HEK293T (cell line): ENCODE results near the gene PHF20.
"Not testable (repeated sequence)": the region's sequence is repeated elsewhere in the genome, so short reads cannot be mapped to it uniquely, and the experiment has no call there.

Experiments used
- CTCF ChIA-PET: fragments of 350-600 bp; formaldehyde crosslinking; extraction: SDS; loops from one replicate; lab custom pipeline; 2021; ENCODE audit warnings: antibody characterized with exemption, inconsistent platforms; lab: Yijun Ruan, JAX
- POLR2A ChIA-PET: fragments of 350-600 bp; formaldehyde crosslinking; extraction: SDS; loops from one replicate; lab custom pipeline; 2020; ENCODE audit warnings: antibody characterized with exemption, inconsistent platforms; lab: Yijun Ruan, JAX
- DNase-seq: peaks from one replicate; pipeline ENCODE4 v3.0.0; 2012; ENCODE audit warnings: mixed read lengths; ENCODE audit errors: extremely low spot score
- ARNT ChIP-seq: fragments of 450-650 bp; IDR thresholded peaks from 2 replicates; pipeline ENCODE4 v1.6.1; 2017; ENCODE audit warnings: mild to moderate bottlenecking
- BHLHE40 ChIP-seq: fragments of 450-650 bp; IDR thresholded peaks from 2 replicates; pipeline ENCODE4 v1.6.1; 2016; ENCODE audit warnings: mild to moderate bottlenecking, moderate library complexity, borderline replicate concordance
- CTBP1 ChIP-seq: fragments of 450-650 bp; IDR thresholded peaks from 2 replicates; pipeline ENCODE4 v1.6.1; 2016; ENCODE audit warnings: borderline replicate concordance
- ELF4 ChIP-seq: fragments of 450-650 bp; IDR thresholded peaks from 2 replicates; pipeline ENCODE4 v1.6.1; 2017; ENCODE audit warnings: antibody characterized with exemption
- FOXA1 ChIP-seq: fragments of 450-650 bp; IDR thresholded peaks from 2 replicates; pipeline ENCODE4 v1.6.1; 2016; ENCODE audit warnings: mild to moderate bottlenecking
- FOXK2 ChIP-seq: fragments of 450-650 bp; IDR thresholded peaks from 2 replicates; pipeline ENCODE4 v1.6.1; 2016; ENCODE audit warnings: mild to moderate bottlenecking
- FOXM1 ChIP-seq: fragments of 450-650 bp; IDR thresholded peaks from 2 replicates; pipeline ENCODE4 v1.6.1; 2017; ENCODE audit warnings: mild to moderate bottlenecking, borderline replicate concordance
- HDGF ChIP-seq: fragments of 450-650 bp; IDR thresholded peaks from 2 replicates; pipeline ENCODE4 v1.6.1; 2017; ENCODE audit warnings: antibody characterized with exemption, borderline replicate concordance
- L3MBTL2 ChIP-seq: fragments of 450-650 bp; conservative IDR thresholded peaks from 2 replicates; pipeline ENCODE4 v1.6.1; 2016; ENCODE audit warnings: mild to moderate bottlenecking
- LEF1 ChIP-seq: fragments of 450-650 bp; IDR thresholded peaks from 2 replicates; pipeline ENCODE4 v1.6.1; 2017; ENCODE audit warnings: mild to moderate bottlenecking, borderline replicate concordance
- NFRKB ChIP-seq: fragments of 450-650 bp; IDR thresholded peaks from 2 replicates; pipeline ENCODE4 v1.6.1; 2016; ENCODE audit warnings: mild to moderate bottlenecking, moderate library complexity
- SP1 ChIP-seq: fragments of 450-650 bp; IDR thresholded peaks from 2 replicates; pipeline ENCODE4 v1.6.1; 2017
- SUZ12 ChIP-seq: fragments of 450-650 bp; IDR thresholded peaks from 2 replicates; pipeline ENCODE4 v1.6.1; 2016; ENCODE audit warnings: mild to moderate bottlenecking
- TARDBP ChIP-seq: fragments of 450-650 bp; IDR thresholded peaks from 2 replicates; pipeline ENCODE4 v1.6.1; 2016
- ZNF384 ChIP-seq: fragments of 450-650 bp; IDR thresholded peaks from 2 replicates; pipeline ENCODE4 v1.6.1; 2016
- TF ChIP-seq, protein P1 (sequence below): fragments of 450-650 bp; IDR thresholded peaks from 2 replicates; pipeline ENCODE4 v1.6.1; 2016

The PHF20 gene

GRCh38 chr20:35774391-35774790 lies 2.6 kb downstream of the PHF20 start:
- POLR2A ChIA-PET: interaction anchor here (3.3 kb wide), 1 partner anchor 32 kb away, joined by 21 read pairs; the partner anchor contains the start of gene RBM39
- CTCF ChIA-PET: no interaction called here
- TF ChIP-seq, protein P1, sequence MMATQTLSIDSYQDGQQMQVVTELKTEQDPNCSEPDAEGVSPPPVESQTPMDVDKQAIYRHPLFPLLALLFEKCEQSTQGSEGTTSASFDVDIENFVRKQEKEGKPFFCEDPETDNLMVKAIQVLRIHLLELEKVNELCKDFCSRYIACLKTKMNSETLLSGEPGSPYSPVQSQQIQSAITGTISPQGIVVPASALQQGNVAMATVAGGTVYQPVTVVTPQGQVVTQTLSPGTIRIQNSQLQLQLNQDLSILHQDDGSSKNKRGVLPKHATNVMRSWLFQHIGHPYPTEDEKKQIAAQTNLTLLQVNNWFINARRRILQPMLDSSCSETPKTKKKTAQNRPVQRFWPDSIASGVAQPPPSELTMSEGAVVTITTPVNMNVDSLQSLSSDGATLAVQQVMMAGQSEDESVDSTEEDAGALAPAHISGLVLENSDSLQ: no peak
- TF ChIP-seq LEF1 (no peak), HDGF (no peak), FOXA1 (no peak), FOXM1 (no peak)

DNA sequence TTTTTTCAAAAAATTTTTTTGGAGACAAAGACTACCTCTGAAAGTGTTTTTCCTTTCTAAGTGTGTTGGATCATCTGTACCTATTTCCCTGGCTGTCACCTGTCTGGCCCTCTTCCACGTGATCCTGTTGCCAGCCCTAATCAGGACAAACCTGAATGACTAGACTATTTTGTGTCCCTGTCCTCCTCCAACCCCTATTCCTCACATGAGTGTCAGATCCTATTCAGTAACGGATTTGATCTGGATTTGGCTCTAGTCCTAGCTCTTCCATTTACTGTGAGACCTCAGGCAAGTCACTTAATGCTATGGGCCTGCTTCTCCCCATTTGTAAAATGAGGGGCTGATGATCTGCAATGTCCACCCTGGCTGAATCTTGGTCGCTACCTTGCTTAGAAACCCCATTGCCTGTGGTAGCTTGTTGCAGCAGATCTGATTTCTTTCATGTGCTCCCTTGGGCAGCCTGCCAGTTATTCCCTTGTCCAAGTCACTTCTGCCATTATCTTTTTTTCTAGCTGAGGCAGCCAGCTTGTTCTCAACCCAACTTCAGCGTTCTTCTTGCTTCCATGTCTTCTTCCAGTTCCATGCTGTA lies 4.8 kb downstream of the PHF20 start:
- POLR2A ChIA-PET: interaction anchor here (1.1 to 3.3 kb wide), 2 partner anchors 34 to 178 kb away, joined by 3 to 21 read pairs; partner anchors contain the start of genes RBM39 and SCAND1
- CTCF ChIA-PET: interaction anchor here (0.6 kb wide), 2 partner anchors 9 to 81 kb away, joined by 3 to 4 read pairs; no protein-coding TSS in a partner anchor
- DNase-seq: no peak

More at GRCh38 chr20:35774391-35774790, 2.6 kb downstream of the PHF20 start:
- no peak for DNase-seq

DNA sequence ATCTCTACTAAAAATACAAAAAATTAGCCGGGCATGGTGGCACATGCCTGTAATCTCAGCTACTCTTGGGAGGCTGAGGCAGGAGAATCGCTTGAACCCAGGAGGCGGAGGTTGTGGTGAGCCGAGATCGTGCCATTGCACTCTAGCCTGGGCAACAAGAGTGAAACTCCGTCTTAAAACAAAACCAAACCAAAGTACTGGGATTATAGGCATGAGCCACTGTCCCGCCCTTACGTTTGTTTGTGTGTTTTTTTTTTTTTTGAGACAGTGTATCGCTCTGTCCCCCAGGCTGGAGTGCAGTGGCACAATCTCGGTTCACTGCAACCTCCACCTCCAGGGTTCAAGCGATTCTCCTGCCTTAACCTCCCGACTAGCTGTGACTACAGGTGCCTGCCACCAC lies 12.0 kb downstream of the PHF20 start:
- CTCF ChIA-PET, POLR2A ChIA-PET, DNase-seq: not testable (repeated sequence)

More for the DNA sequence above, 4.8 kb downstream of the PHF20 start:
- TF ChIP-seq ARNT (no peak), ZNF384 (no peak), L3MBTL2 (no peak), CTBP1 (no peak), FOXM1 (no peak), ELF4 (no peak)

DNA sequence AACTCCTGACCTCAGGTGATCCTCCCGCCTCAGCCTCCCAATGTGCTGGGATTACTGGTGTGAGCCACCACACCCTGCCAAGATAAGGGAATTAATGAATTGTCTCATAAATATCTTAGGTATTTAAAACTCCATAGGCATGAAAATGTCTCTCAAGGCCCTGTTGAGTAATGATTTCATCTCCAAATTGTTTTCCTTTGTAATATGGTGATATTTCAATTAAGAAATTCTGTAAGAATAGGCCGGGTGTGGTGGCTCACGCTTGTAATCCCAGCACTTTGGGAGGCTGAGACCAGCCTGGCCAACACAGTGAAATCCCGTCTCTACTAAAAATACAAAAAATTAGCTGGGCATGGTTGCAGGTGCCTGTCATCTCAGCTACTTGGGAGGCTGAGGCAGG lies 13.7 kb downstream of the PHF20 start:
- POLR2A ChIA-PET, DNase-seq, CTCF ChIA-PET: not testable (repeated sequence)

DNA sequence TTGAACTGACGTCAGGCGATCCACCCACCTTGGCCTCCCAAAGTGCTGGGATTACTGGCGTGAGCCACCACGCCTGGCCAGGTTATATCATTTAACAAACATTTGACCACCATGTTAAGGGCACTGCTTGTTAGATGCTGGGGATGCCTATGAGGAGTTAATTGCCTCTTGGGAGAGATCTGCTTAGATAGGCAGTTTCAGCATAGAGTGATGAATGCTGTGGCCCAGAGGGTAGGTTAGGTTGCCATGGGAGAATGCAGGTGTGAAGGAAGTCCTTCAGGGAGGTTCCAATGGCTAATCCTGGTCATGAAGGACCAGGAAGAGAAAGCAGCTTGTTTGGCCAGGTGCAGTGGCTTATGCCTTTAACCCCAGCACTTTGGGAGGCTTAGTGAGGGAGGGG lies 17.0 kb downstream of the PHF20 start:
- ChIA-PET POLR2A (no interaction called here), CTCF (no interaction called here)
- TF ChIP-seq ARNT: no peak
- DNase-seq: no peak

DNA sequence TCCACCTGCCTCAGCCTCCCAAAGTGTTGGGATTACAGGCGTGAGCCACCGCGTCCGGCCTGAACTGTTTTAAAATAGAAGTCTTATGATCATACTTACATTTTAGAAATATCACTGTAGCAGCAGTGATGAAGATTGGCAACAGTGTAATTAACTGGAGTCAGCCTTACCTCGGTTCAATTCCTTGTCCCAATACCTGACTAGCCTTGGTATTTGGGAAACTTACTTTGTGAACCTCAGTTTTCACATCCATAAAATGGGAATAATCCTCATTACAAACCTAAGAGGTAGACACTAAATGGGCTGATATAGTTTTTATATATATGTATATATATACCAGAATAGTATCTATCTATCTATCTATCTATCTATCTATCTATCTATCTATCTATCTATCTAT lies 19.3 kb downstream of the PHF20 start:
- CTCF ChIA-PET: no interaction called here
- DNase-seq: no peak
- TF ChIP-seq SUZ12 (no peak), NFRKB (no peak), FOXK2 (no peak), BHLHE40 (no peak), FOXM1 (no peak), ARNT (no peak), SP1 (no peak), FOXA1 (no peak), HDGF (no peak), TARDBP (no peak), L3MBTL2 (no peak), ZNF384 (no peak), ELF4 (no peak), CTBP1 (no peak), LEF1 (no peak)
- TF ChIP-seq, protein P1: no peak
- POLR2A ChIA-PET: no interaction called here

DNA sequence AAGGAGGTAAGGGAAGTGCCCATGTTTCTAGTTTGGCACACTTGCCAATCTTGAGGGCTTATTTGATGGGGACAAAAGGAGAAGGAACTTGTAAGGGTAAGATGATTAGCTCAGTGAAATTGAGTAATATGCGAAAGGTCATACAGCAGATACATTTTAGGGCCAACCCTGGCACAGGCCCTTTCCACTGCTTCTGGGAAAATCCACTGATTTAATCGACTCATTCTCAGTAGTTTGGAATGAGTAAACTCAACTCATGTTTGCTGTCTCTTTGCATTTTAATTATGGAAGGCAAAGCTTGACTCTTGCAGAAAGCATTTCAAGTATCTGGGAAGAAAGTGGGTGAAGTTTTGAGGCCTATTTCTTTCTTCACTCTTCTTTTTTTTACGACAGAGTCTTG lies 20.0 kb downstream of the PHF20 start:
- ChIA-PET POLR2A (no interaction called here), CTCF (no interaction called here)
- DNase-seq: no peak
- TF ChIP-seq NFRKB (no peak), BHLHE40 (no peak), ZNF384 (no peak), ARNT (no peak), HDGF (no peak), ELF4 (no peak), CTBP1 (no peak), FOXM1 (no peak), SP1 (no peak), L3MBTL2 (no peak), FOXA1 (no peak), SUZ12 (no peak), LEF1 (no peak)
- TF ChIP-seq, protein P1: no peak
